Breast epithelium (tissue), 4 donors: ENCODE measurements around the gene MRPS17. TPM values are rescaled to one million over a fixed set of nuclear protein-coding genes. Genes with fewer than 3 reads are reported as not detected.

Experiments
- DNase-seq, 2 donors: peaks; one replicate each; pipeline ENCODE4 v3.0.0-alpha.2; 2019; ENCODE audit warnings: low spot score in 2 of 2
- H3K27ac ChIP-seq, 2 donors: fragments of 200-600 bp; sonication (generic) in 1 of 2; one replicate each; pipeline ENCODE4 v1.5.1; 2016 to 2019; ENCODE audit warnings: mild to moderate bottlenecking in 1 of 2
- H3K27me3 ChIP-seq, 2 donors: fragments of 200-600 bp; sonication (generic) in 1 of 2; one replicate each; pipeline versions ENCODE4 v1.5.1 to v1.6.0; 2017 to 2019; ENCODE audit warnings: control low read depth in 1 of 2, mild to moderate bottlenecking in 1 of 2
- H3K36me3 ChIP-seq: fragments of 200-600 bp; one replicate; pipeline ENCODE4 v1.5.1; 2019
- H3K4me1 ChIP-seq, 2 donors: fragments of 200-600 bp; sonication (generic); one replicate each; pipeline ENCODE4 v1.5.1; 2016 to 2019; ENCODE audit warnings: control low read depth in 1 of 2
- H3K4me3 ChIP-seq, 3 donors: fragments of 200-600 bp; sonication (generic); 1 replicate in 2 of 3; 2 replicates in 1 of 3; pipeline ENCODE4 v1.5.1; 2016 to 2019; ENCODE audit warnings: mild to moderate bottlenecking in 3 of 3, moderate library complexity in 2 of 3
- H3K9me3 ChIP-seq, 2 donors: fragments of 200-600 bp; sonication (generic) in 1 of 2; one replicate each; pipeline ENCODE4 v1.5.1; 2016 to 2019; ENCODE audit warnings: control low read depth in 1 of 2
- CTCF ChIP-seq, 3 donors: fragments of 450-650 bp; IDR thresholded peaks; one replicate each; pipeline ENCODE4 v1.5.1; 2016 to 2017; ENCODE audit warnings: antibody characterized with exemption in 3 of 3, mild to moderate bottlenecking in 3 of 3, moderate library complexity in 3 of 3
- POLR2A ChIP-seq: fragments of 450-650 bp; IDR thresholded peaks from one replicate; pipeline ENCODE4 v1.6.1; 2016; ENCODE audit warnings: antibody characterized with exemption, mild to moderate bottlenecking, moderate library complexity
- POLR2AphosphoS5 ChIP-seq, 3 donors: sonication (generic); formaldehyde crosslinking; IDR thresholded peaks; one replicate each; pipeline ENCODE4 v1.6.1; 2017; ENCODE audit warnings: antibody characterized with exemption in 3 of 3
- intact Hi-C: fragments of 100-400 bp; cut with DNase I; formaldehyde crosslinking; loops from one replicate; pipeline ENCODE4 v1.15.1; 2023; ENCODE audit warnings: low total_unique reads
- total RNA-seq, 3 donors: library from RNA; depleted of rRNA; stranded (reverse); fragments of >200 nt; gene quantifications; one replicate each; pipeline ENCODE4 v1.1.0, GENCODE V29; 2016

The MRPS17 gene
- total RNA-seq, 3 donors from 2014 or later = 6.9 to 10.4 (median 9.2) TPM

- Histone ChIP-seq H3K9me3 (no peaks in the 10 kb centered on the region), H3K36me3 (no peaks in the 10 kb centered on the region), H3K27ac (peak within 1 kb of the TSS; percentile 94 to 96), H3K4me3 (peak within 1 kb of the TSS; percentile 61 to 95 (median 64)), H3K4me1 (peaks cover 0 to 5% of the 10 kb centered on the region in 2 donors), H3K27me3 (no peaks in the 10 kb centered on the region)
- intact Hi-C loops = loop anchor here (5.0 kb wide), 1 partner anchor 527 kb away; no protein-coding TSS in a partner anchor
- TF ChIP-seq CTCF (IDR thresholded peaks at IDR 0.05) = peak in 1 of 3 donors; percentile 96
- no peak for TF ChIP-seq POLR2AphosphoS5 (IDR thresholded peaks at IDR 0.05)
- no peak for TF ChIP-seq POLR2A
- peak; percentile 44 to 64 for DNase-seq
Observed at GRCh38 chr7:55964261-55965099, 12.8 kb downstream of the MRPS17 start, which contains the start of gene NIPSNAP2. Gene NIPSNAP2 (plus strand): TSS chr7:55964585. CDS start chr7:55964610, 25 bp downstream.

GRCh38 chr7:55965100-55965470, 13.4 kb downstream of the MRPS17 start:
- Histone ChIP-seq H3K27ac (peak overlapping the region; percentile 94 to 96), H3K9me3 (no peaks in the 10 kb centered on the region), H3K4me1 (peaks cover 0 to 5% of the 10 kb centered on the region in 2 donors), H3K27me3 (no peaks in the 10 kb centered on the region), H3K4me3 (peak overlapping the region; percentile 61 to 95 (median 64)), H3K36me3 (no peaks in the 10 kb centered on the region)
- intact Hi-C loops = no loop called here
- no peak for DNase-seq
- TF ChIP-seq POLR2A (no peak), POLR2AphosphoS5 (IDR thresholded peaks at IDR 0.05) (peak in 1 of 3 donors; percentile 43)

GRCh38 chr7:55965805-55966421, 14.2 kb downstream of the MRPS17 start:
- peak overlapping the region; percentile 82 to 96 for H3K27ac ChIP-seq
- no peaks in the 10 kb centered on the region for H3K36me3 ChIP-seq
- intact Hi-C loops = no loop called here
- no peaks in the 10 kb centered on the region for H3K27me3 ChIP-seq
- H3K4me1 ChIP-seq = peaks cover 0 to 5% of the 10 kb centered on the region in 2 donors
- H3K4me3 ChIP-seq = peak overlapping the region in 2 of 3 donors; percentile 64 to 95
- DNase-seq = no peak
- no peak for TF ChIP-seq CTCF (IDR thresholded peaks at IDR 0.05)
- no peak for TF ChIP-seq POLR2A
- no peak for TF ChIP-seq POLR2AphosphoS5 (IDR thresholded peaks at IDR 0.05)
- no peaks in the 10 kb centered on the region for H3K9me3 ChIP-seq

- no peaks in the 10 kb centered on the region for H3K36me3 ChIP-seq
- peak in 1 of 2 donors; percentile 55 for DNase-seq
- peaks cover 0 to 5% of the 10 kb centered on the region in 2 donors for H3K4me1 ChIP-seq
- TF ChIP-seq POLR2AphosphoS5 (IDR thresholded peaks at IDR 0.05) = no peak
- no peak for TF ChIP-seq CTCF (IDR thresholded peaks at IDR 0.05)
- TF ChIP-seq POLR2A = no peak
- intact Hi-C loops = no loop called here
- H3K4me3 ChIP-seq = no peak overlapping the region
- H3K27ac ChIP-seq = peak overlapping the region; percentile 82 to 96
- no peaks in the 10 kb centered on the region for H3K9me3 ChIP-seq
- no peaks in the 10 kb centered on the region for H3K27me3 ChIP-seq
Observed at GRCh38 chr7:55966851-55967250, 15.2 kb downstream of the MRPS17 start.

GRCh38 chr7:55969391-55969790, 17.7 kb downstream of the MRPS17 start:
- Histone ChIP-seq H3K9me3 (no peaks in the 10 kb centered on the region), H3K4me1 (peaks cover 0 to 5% of the 10 kb centered on the region in 2 donors), H3K27me3 (no peaks in the 10 kb centered on the region), H3K36me3 (no peaks in the 10 kb centered on the region), H3K4me3 (no peak overlapping the region), H3K27ac (peak overlapping the region in 1 of 2 donors; percentile 13)
- intact Hi-C loops = no loop called here
- peak in 1 of 2 donors; percentile 64 for DNase-seq
- no peak for TF ChIP-seq CTCF (IDR thresholded peaks at IDR 0.05)
- no peak for TF ChIP-seq POLR2AphosphoS5 (IDR thresholded peaks at IDR 0.05)
- TF ChIP-seq POLR2A = no peak
